ENCODE data around the gene HS3ST3A1.
"Not testable (repeated sequence)": the region's sequence is repeated elsewhere in the genome, so short reads cannot be mapped to it uniquely, and the experiment has no call there.

Gene HS3ST3A1

GRCh38 chr17:13538841-13539411 is 62.8 kb downstream of the HS3ST3A1 start:
- no peak for DNase-seq (ENCODE audit: low spot score)

GRCh38 chr17:13537871-13538643 is 63.7 kb downstream of the HS3ST3A1 start:
- DNase-seq (ENCODE audit: low spot score): no peak

- no peak for DNase-seq (ENCODE audit: low spot score)
These were observed 64.5 kb downstream of the HS3ST3A1 start for GRCh38 chr17:13537167-13537731.

- DNase-seq (ENCODE audit: low spot score): no peak
These were observed 66.8 kb downstream of the HS3ST3A1 start for GRCh38 chr17:13534946-13535345.

- DNase-seq (ENCODE audit: low spot score): no peak
These were observed 70.0 kb downstream of the HS3ST3A1 start for GRCh38 chr17:13531721-13532120.

GRCh38 chr17:13525876-13526275 is 75.9 kb downstream of the HS3ST3A1 start:
- no peak for DNase-seq (ENCODE audit: low spot score)

GRCh38 chr17:13523164-13523563 is 78.6 kb downstream of the HS3ST3A1 start:
- no peak for DNase-seq (ENCODE audit: low spot score)

GRCh38 chr17:13522749-13523148 is 79.0 kb downstream of the HS3ST3A1 start:
- no peak for DNase-seq (ENCODE audit: low spot score)

- no peak for DNase-seq (ENCODE audit: low spot score)
These were observed 79.9 kb downstream of the HS3ST3A1 start for GRCh38 chr17:13521784-13522183.

GRCh38 chr17:13520899-13521572 is 80.7 kb downstream of the HS3ST3A1 start:
- DNase-seq (ENCODE audit: low spot score): no peak

GRCh38 chr17:13518261-13519000 is 83.3 kb downstream of the HS3ST3A1 start:
- DNase-seq (ENCODE audit: low spot score): no peak

- no peak for DNase-seq (ENCODE audit: low spot score)
These were observed 88.7 kb downstream of the HS3ST3A1 start for GRCh38 chr17:13513039-13513405.

GRCh38 chr17:13510062-13510461 is 91.7 kb downstream of the HS3ST3A1 start:
- peak; percentile 23 for DNase-seq (ENCODE audit: low spot score)

- DNase-seq (ENCODE audit: low spot score): no peak
These were observed 92.2 kb downstream of the HS3ST3A1 start for GRCh38 chr17:13509527-13509926.

- DNase-seq (ENCODE audit: low spot score): peak; percentile 4
These were observed 92.8 kb downstream of the HS3ST3A1 start for GRCh38 chr17:13508896-13509295.

- no peak for DNase-seq (ENCODE audit: low spot score)
These were observed 98.2 kb downstream of the HS3ST3A1 start for GRCh38 chr17:13503526-13503925.

GRCh38 chr17:13502263-13502662 is 99.5 kb downstream of the HS3ST3A1 start:
- no peak for DNase-seq (ENCODE audit: low spot score)

GRCh38 chr17:13500947-13501346 is 100.8 kb downstream of the HS3ST3A1 start:
- no peak for DNase-seq (ENCODE audit: low spot score)

GRCh38 chr17:13498184-13498583 is 103.5 kb downstream of the HS3ST3A1 start:
- DNase-seq (ENCODE audit: low spot score): no peak

GRCh38 chr17:13496553-13497056 is 105.1 kb downstream of the HS3ST3A1 start:
- DNase-seq (ENCODE audit: low spot score): not testable (repeated sequence)

- no peak for DNase-seq (ENCODE audit: low spot score)
These were observed 106.3 kb downstream of the HS3ST3A1 start for GRCh38 chr17:13495423-13495822.

- DNase-seq (ENCODE audit: low spot score): no peak
These were observed 109.0 kb downstream of the HS3ST3A1 start for GRCh38 chr17:13492737-13493122.

Measured in hematopoietic multipotent progenitor cell treated with erythropoietin and hydrocortisone succinate and interleukin-3 and kit ligand, for 15 days (in vitro differentiated cells).